COLO829 (cell line): ENCODE results near the gene ADCY2.

Source experiments
- DNase-seq: peaks from one replicate; pipeline ENCODE4 v3.0.0; 2012; ENCODE audit warnings: low spot score

The ADCY2 gene

GRCh38 chr5:7597059-7597642, 201.2 kb downstream of the ADCY2 start:
- DNase-seq: peak; percentile 30

GRCh38 chr5:7606840-7607465, 211.0 kb downstream of the ADCY2 start:
- DNase-seq: no peak

GRCh38 chr5:7608772-7609171, 212.8 kb downstream of the ADCY2 start:
- no peak for DNase-seq

- DNase-seq: no peak
Observed at GRCh38 chr5:7609726-7610125, 213.8 kb downstream of the ADCY2 start.

- no peak for DNase-seq
Observed at GRCh38 chr5:7610531-7611177, 214.7 kb downstream of the ADCY2 start.

GRCh38 chr5:7611518-7611917, 215.6 kb downstream of the ADCY2 start:
- no peak for DNase-seq

GRCh38 chr5:7615566-7616061, 219.7 kb downstream of the ADCY2 start:
- DNase-seq: no peak

- no peak for DNase-seq
Observed at GRCh38 chr5:7616897-7617296, 221.0 kb downstream of the ADCY2 start.

GRCh38 chr5:7622498-7622897, 226.6 kb downstream of the ADCY2 start:
- no peak for DNase-seq

- DNase-seq: no peak
Observed at GRCh38 chr5:7625740-7626139, 229.8 kb downstream of the ADCY2 start.

GRCh38 chr5:7628248-7628647, 232.3 kb downstream of the ADCY2 start:
- DNase-seq: no peak

- no peak for DNase-seq
Observed at GRCh38 chr5:7628820-7629219, 232.9 kb downstream of the ADCY2 start.

- no peak for DNase-seq
Observed at GRCh38 chr5:7629561-7629960, 233.6 kb downstream of the ADCY2 start.

- DNase-seq: no peak
Observed at GRCh38 chr5:7634837-7635236, 238.9 kb downstream of the ADCY2 start.

- no peak for DNase-seq
Observed at GRCh38 chr5:7638456-7638855, 242.5 kb downstream of the ADCY2 start.

- no peak for DNase-seq
Observed at GRCh38 chr5:7642029-7642428, 246.1 kb downstream of the ADCY2 start.

GRCh38 chr5:7644723-7645122, 248.8 kb downstream of the ADCY2 start:
- DNase-seq: peak; percentile 47

- no peak for DNase-seq
Observed at GRCh38 chr5:7650755-7651154, 254.8 kb downstream of the ADCY2 start.

- no peak for DNase-seq
Observed at GRCh38 chr5:7653046-7653445, 257.1 kb downstream of the ADCY2 start.

- no peak for DNase-seq
Observed at GRCh38 chr5:7657153-7657552, 261.2 kb downstream of the ADCY2 start.

- no peak for DNase-seq
Observed at GRCh38 chr5:7659420-7659819, 263.5 kb downstream of the ADCY2 start.

- no peak for DNase-seq
Observed at GRCh38 chr5:7662289-7662688, 266.4 kb downstream of the ADCY2 start.

GRCh38 chr5:7663808-7664207, 267.9 kb downstream of the ADCY2 start:
- no peak for DNase-seq

GRCh38 chr5:7664208-7664607, 268.3 kb downstream of the ADCY2 start:
- no peak for DNase-seq
